ENCODE measurements around the gene GAL3ST3. TPM values are rescaled to one million over a fixed set of nuclear protein-coding genes. Genes with fewer than 3 reads are reported as not detected.

GAL3ST3 gene, protein sequence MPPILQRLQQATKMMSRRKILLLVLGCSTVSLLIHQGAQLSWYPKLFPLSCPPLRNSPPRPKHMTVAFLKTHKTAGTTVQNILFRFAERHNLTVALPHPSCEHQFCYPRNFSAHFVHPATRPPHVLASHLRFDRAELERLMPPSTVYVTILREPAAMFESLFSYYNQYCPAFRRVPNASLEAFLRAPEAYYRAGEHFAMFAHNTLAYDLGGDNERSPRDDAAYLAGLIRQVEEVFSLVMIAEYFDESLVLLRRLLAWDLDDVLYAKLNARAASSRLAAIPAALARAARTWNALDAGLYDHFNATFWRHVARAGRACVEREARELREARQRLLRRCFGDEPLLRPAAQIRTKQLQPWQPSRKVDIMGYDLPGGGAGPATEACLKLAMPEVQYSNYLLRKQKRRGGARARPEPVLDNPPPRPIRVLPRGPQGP
- total RNA-seq (2022; extraction: Qiagen RNA extraction) = not detected in 5 replicates

DNA sequence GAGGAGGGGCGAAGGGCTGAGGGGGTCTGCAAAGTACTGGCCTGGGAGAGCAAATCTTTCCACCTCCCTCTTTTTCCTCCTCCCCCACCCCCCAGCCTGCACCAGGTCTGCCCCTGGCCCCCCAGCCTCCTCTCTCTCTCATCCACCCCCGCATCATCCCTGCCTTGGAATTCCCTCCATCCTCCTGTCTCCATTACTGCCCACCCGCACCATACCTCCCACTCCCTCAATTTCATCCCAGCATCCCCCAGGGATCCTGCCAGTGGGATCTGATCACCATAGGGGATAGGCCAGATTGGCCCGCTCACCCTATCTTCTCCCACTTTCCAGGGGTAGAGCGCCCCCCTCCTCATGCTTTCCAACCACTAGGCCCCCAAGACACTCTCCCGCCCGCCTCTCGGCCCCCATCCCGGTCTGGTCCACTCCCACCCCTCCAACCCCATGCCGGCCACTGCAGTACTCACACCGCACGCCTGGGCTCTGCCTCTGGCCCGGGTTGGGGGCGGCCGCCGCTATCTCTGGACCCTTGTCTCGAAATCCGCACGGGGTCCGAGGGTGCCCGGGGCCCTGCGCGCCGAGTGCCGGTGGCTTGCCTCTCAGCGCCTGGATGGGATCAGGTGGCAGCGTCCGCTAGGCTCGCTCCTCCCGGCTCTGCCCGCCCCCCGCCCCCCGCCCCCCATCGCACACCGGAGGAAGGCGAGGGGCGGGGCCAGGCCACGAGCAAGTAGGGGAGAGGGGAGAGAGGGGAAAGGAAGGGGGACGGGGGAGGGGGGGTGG, at the start of gene GAL3ST3:
Gene GAL3ST3 (minus strand): TSS at position 615 of the 777 bp plus-strand sequence. CDS start 3,746 bp downstream, outside the sequence.

DNA sequence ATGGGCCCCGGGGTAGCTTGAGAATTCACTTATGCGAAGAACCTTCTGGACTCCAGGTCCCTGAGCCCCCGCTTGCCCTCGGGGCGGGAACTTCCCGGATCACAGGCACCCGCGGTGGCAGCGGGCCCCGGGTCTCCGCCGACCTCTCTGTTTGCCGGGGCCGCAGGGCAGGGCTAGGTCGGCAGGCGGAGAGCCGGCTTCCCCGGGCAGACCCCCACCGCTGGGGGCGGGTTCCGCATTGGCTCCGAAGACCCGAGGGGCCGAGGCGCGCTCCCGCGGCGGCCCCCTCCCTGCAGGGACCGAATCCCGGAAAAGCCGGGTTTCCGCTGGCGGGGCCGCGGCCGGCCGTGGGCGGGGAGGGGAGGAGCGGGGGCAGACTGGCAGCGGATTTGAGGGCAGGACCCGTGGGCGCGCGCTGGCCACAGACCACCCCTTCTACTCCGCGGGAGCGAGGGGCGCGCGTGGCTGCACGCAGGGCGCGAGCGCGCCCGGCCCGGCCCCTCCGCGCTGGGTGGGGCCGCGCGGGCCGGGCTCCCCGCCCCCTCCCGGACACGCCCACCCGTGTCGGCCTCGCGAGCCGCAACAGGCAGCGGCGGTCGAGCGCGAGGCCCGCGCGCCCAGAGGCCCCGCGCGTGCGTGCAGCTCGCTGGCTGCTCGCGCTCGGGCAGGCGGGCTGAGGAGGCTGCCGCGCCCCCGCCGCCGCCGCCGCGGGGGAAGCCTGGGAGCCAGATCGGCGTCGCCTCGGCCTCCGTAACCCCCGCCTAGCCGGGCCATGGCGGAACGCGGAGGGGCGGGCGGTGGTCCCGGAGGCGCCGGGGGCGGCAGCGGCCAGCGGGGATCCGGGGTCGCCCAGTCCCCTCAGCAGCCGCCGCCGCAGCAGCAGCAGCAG, 21.0 kb upstream of the GAL3ST3 start, which contains the start of gene PACS1:
Gene PACS1 (plus strand): TSS at position 558 of the 889 bp plus-strand sequence. CDS start 215 bp downstream, at position 773.

DNA sequence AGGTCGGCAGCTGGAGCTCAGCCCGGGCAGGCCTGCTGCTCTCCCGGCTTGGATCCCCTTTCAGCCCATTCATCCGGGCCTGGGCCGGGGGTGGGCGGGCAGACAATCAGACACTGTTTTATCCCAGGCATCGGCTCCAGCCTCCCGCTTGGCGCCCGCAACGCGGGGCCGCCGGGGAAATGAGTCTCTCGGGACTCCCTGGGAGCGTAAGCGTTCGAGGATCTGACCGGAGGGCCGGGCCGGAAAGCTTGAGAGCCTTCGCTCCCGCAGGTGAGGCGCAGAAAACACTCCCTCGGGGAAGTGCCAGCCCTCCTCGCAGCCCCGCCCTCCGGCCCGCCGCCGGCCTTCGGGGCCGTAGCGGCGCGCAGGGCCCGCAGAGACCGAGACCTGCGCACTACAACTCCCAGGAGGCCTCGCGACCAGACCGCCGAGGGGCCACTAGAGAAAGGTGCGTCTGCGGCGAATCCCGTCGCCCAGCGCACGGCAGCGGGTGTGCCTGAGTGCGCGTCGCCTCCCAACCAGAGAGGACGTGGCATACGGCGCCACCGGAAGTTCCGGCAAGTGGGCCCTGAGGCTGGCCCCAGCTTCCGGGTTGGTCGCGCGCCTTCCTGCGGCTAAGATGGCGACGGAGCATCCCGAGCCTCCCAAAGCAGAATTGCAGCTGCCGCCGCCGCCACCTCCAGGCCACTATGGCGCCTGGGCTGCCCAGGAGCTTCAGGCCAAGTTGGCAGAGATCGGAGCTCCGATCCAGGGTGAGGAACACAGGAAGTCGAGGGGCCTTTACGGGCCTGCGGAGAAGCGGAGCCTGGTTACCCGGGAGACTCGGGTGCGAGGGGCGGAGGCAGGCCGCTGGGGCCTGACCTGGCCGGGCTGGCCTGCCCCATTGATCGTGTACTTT, 3.1 kb upstream of the GAL3ST3 start, which contains the start of gene SF3B2:
Gene SF3B2 (plus strand): TSS at position 599 of the 898 bp plus-strand sequence. CDS start 21 bp downstream, at position 620.

DNA sequence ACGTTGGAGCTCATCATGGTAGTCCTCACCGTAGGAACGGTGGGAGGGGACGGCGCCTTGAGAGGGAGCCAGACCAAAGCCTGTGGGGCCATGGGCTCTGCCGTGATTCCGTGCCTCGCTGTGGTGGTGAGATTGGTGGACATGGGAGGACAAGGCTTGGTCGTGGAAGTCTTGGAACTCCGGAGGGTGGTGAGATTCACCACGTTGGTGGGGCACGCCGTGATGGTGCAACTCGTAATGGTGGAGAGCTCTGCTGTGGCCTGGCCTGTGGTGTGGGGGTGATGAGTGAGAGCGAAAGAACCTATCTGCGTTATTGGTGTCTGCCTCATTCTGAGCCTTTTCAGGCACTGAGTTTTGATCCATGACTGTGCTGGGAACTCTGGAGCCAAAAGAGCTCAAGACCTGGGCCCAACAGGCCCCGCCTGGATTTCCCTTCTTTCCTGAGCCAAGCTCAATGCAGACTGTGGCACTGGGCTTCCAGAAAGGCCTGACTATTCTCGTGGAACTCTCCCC, 22.9 kb downstream of the GAL3ST3 start, which contains the start of gene CATSPER1:
Gene CATSPER1 (minus strand): TSS at position 463 of the 513 bp plus-strand sequence. CDS start 100 bp downstream, at position 363.

DNA sequence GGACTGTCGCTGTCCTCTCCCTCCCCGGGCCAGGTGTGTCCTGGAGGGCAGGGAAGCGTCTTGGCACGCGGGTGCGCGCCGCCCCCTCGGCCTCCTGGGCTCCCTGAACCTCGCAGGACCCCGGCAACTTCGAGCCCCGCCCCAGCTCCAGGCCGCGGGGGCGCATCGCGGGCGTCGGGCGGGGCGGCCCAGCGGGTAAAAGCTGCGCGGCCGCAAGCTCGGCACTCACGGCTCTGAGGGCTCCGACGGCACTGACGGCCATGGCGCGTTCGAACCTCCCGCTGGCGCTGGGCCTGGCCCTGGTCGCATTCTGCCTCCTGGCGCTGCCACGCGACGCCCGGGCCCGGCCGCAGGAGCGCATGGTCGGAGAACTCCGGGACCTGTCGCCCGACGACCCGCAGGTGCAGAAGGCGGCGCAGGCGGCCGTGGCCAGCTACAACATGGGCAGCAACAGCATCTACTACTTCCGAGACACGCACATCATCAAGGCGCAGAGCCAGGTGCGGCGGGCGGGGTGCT, 37.1 kb downstream of the GAL3ST3 start, which contains the start of gene CST6:
Gene CST6 (plus strand): TSS at position 224 of the 519 bp plus-strand sequence. CDS start 37 bp downstream, at position 261.

DNA sequence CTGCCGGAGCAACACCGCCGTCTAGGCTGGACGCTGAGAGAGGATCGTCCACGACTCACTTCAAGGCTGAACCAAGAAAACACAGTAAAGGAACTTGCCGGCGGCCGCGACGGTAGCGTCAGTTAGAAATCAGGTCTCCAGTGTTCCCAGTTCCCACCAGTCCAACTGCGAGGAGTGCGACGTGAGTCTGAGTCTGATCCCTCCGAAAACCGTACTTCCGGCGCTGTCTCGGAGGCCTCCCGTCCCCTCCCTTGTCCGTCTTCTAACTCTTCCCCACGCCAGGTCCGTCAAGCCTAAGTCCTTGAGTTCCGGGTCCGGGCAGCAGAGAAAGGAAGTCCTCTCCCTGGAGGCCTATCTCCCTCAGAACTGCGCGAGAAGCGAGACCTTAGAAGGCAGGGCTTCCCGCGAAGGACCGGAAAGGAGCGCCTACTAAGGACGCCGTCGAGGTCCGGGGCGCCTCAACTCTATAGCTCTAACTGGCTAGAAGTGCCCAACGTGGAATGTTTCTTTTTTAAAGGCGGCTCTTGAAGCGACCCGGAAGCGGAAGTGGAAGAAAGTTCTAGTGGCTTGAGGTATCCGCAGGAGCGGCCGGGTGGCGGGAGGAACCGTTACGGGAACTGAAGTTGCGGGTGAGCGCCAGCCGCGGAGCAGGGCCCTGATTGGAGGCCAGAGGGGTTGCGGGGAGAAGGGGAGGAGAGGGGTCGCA, 46.9 kb downstream of the GAL3ST3 start, which contains the start of the genes BANF1 and EIF1AD:
Gene BANF1 (plus strand): TSS at position 562 of the 706 bp plus-strand sequence. CDS start 748 bp downstream, outside the sequence.
Gene EIF1AD (minus strand): TSS at position 216 of the 706 bp plus-strand sequence. CDS start 1,768 bp downstream, outside the sequence.

Other genes with a start within 250 kb of the GAL3ST3 start
- 0.06 to 0.27 TPM (median 0.08 TPM) in 3 of 5 replicates, not detected in the others for gene SNX32, start 215.2 kb downstream of the GAL3ST3 start, total RNA-seq (2022; extraction: Qiagen RNA extraction)
- gene CFL1, start 191.0 kb downstream of the GAL3ST3 start, total RNA-seq (2022; extraction: Qiagen RNA extraction) = 1,930 to 2,323 TPM (median 2,279 TPM) in 5 replicates
- 25.2 to 36.4 TPM (median 34.5 TPM) in 5 replicates for gene MUS81, start 188.7 kb downstream of the GAL3ST3 start, total RNA-seq (2022; extraction: Qiagen RNA extraction)
- 0.77 to 1.4 TPM (median 1.2 TPM) in 5 replicates for gene EFEMP2, start 176.4 kb downstream of the GAL3ST3 start, total RNA-seq (2022; extraction: Qiagen RNA extraction)
- gene CTSW, start 169.3 kb downstream of the GAL3ST3 start, total RNA-seq (2022; extraction: Qiagen RNA extraction) = 0.06 to 0.16 TPM in 2 of 5 replicates, not detected in the others
- gene FIBP, start 160.7 kb downstream of the GAL3ST3 start, total RNA-seq (2022; extraction: Qiagen RNA extraction) = 71.8 to 97.2 TPM (median 89.4 TPM) in 5 replicates
- 24.4 to 53.2 TPM (median 49.6 TPM) in 5 replicates for gene CCDC85B, start 158.5 kb downstream of the GAL3ST3 start, total RNA-seq (2022; extraction: Qiagen RNA extraction)
- gene FOSL1, start 148.8 kb downstream of the GAL3ST3 start, total RNA-seq (2022; extraction: Qiagen RNA extraction) = 148 to 236 TPM (median 164 TPM) in 5 replicates
- gene C11orf68, start 130.1 kb downstream of the GAL3ST3 start, total RNA-seq (2022; extraction: Qiagen RNA extraction) = 40.6 to 65.5 TPM (median 61.3 TPM) in 5 replicates
- 196 to 277 TPM (median 239 TPM) in 5 replicates for gene DRAP1, start 129.7 kb downstream of the GAL3ST3 start, total RNA-seq (2022; extraction: Qiagen RNA extraction)
- not detected in 5 replicates for gene TSGA10IP, start 103.7 kb downstream of the GAL3ST3 start, total RNA-seq (2022; extraction: Qiagen RNA extraction)
- 46.6 to 64.2 TPM (median 61.5 TPM) in 5 replicates for gene SART1, start 87.4 kb downstream of the GAL3ST3 start, total RNA-seq (2022; extraction: Qiagen RNA extraction)
- 37.5 to 48.4 TPM (median 38.6 TPM) in 5 replicates for gene EIF1AD, start 47.0 kb downstream of the GAL3ST3 start, total RNA-seq (2022; extraction: Qiagen RNA extraction)
- gene BANF1, start 46.7 kb downstream of the GAL3ST3 start, total RNA-seq (2022; extraction: Qiagen RNA extraction) = 385 to 515 TPM (median 496 TPM) in 5 replicates
- not detected in 5 replicates for gene CST6, start 37.2 kb downstream of the GAL3ST3 start, total RNA-seq (2022; extraction: Qiagen RNA extraction)
- 1.4 to 1.9 TPM (median 1.8 TPM) in 5 replicates for gene CATSPER1, start 22.7 kb downstream of the GAL3ST3 start, total RNA-seq (2022; extraction: Qiagen RNA extraction)
- gene SF3B2, start 3.2 kb upstream of the GAL3ST3 start, total RNA-seq (2022; extraction: Qiagen RNA extraction) = 166 to 184 TPM (median 170 TPM) in 5 replicates
- 48.9 to 85.2 TPM (median 76.8 TPM) in 5 replicates for gene PACS1, start 21.1 kb upstream of the GAL3ST3 start, total RNA-seq (2022; extraction: Qiagen RNA extraction)
- 38.4 to 49.2 TPM (median 46.1 TPM) in 5 replicates for gene KLC2, start 208.5 kb upstream of the GAL3ST3 start, total RNA-seq (2022; extraction: Qiagen RNA extraction)
- 123 to 151 TPM (median 149 TPM) in 5 replicates for gene RAB1B, start 219.5 kb upstream of the GAL3ST3 start, total RNA-seq (2022; extraction: Qiagen RNA extraction)
- 1.6 to 2.5 TPM (median 2.4 TPM) in 5 replicates for gene CNIH2, start 229.0 kb upstream of the GAL3ST3 start, total RNA-seq (2022; extraction: Qiagen RNA extraction)
- gene YIF1A, start 240.0 kb upstream of the GAL3ST3 start, total RNA-seq (2022; extraction: Qiagen RNA extraction) = 94.0 to 127 TPM (median 124 TPM) in 5 replicates
- gene TMEM151A, start 242.7 kb upstream of the GAL3ST3 start, total RNA-seq (2022; extraction: Qiagen RNA extraction) = 1.8 to 4.6 TPM (median 3.3 TPM) in 5 replicates